Type B pancreatic cell (in vitro differentiated cells): ENCODE results near the gene RCBTB2. TPM values are rescaled to one million over a fixed set of nuclear protein-coding genes. Genes with fewer than 3 reads are reported as not detected.

Source experiments
- DNase-seq: peaks from one replicate; pipeline ENCODE4 v3.0.0; 2021; ENCODE audit warnings: mixed read lengths; ENCODE audit not compliant: unreplicated experiment; ENCODE audit errors: extremely low spot score
- H3K27ac Mint-ChIP-seq: 2 replicates; pipeline ENCODE4 v1.8.0; 2021; ENCODE audit warnings: mild to moderate bottlenecking, mixed read lengths
- H3K27me3 Mint-ChIP-seq: 2 replicates; pipeline ENCODE4 v1.8.0; 2021; ENCODE audit warnings: mixed read lengths
- H3K36me3 Mint-ChIP-seq: 2 replicates; pipeline ENCODE4 v1.8.0; 2021; ENCODE audit warnings: mixed read lengths
- H3K4me1 Mint-ChIP-seq: one replicate; pipeline ENCODE4 v1.8.0; 2021; ENCODE audit warnings: mixed read lengths; ENCODE audit not compliant: unreplicated experiment
- H3K4me3 Mint-ChIP-seq: 2 replicates; pipeline ENCODE4 v1.8.0; 2021; ENCODE audit warnings: mild to moderate bottlenecking, mixed read lengths
- H3K9me3 Mint-ChIP-seq: 2 replicates; pipeline ENCODE4 v1.8.0; 2021; ENCODE audit warnings: mixed read lengths
- CTCF ChIP-seq: fragments of 200-600 bp; sonication (generic); conservative IDR thresholded peaks from 2 replicates; pipeline ENCODE4 v1.5.0; 2021; ENCODE audit warnings: antibody characterized with exemption, mild to moderate bottlenecking
- total RNA-seq: library from RNA; stranded (reverse); gene quantifications from 2 replicates; pipeline ENCODE4 v1.2.1, GENCODE V29; 2021; ENCODE audit warnings: low replicate concordance

The RCBTB2 gene
- total RNA-seq, 1 donor from 2014 or later = 21.5 TPM

- TF ChIP-seq CTCF = no peak
- Mint-ChIP-seq H3K9me3 (no peaks in the 10 kb centered on the region), H3K27me3 (no peaks in the 10 kb centered on the region), H3K4me3 (no peak overlapping the region), H3K27ac (no peak overlapping the region), H3K36me3 (peaks cover 9% of the 10 kb centered on the region), H3K4me1 (peaks cover 3% of the 10 kb centered on the region)
- DNase-seq = no peak
Observed at GRCh38 chr13:48477191-48477855, 55.6 kb downstream of the RCBTB2 start.

GRCh38 chr13:48476686-48477085 is 56.2 kb downstream of the RCBTB2 start:
- peaks cover 3% of the 10 kb centered on the region for H3K4me1 Mint-ChIP-seq
- TF ChIP-seq CTCF = no peak
- H3K9me3 Mint-ChIP-seq = no peaks in the 10 kb centered on the region
- H3K27ac Mint-ChIP-seq = no peak overlapping the region
- H3K27me3 Mint-ChIP-seq = no peaks in the 10 kb centered on the region
- DNase-seq = no peak
- H3K36me3 Mint-ChIP-seq = peaks cover 12% of the 10 kb centered on the region
- H3K4me3 Mint-ChIP-seq = no peak overlapping the region

- DNase-seq = no peak
- Mint-ChIP-seq H3K27me3 (no peaks in the 10 kb centered on the region), H3K4me3 (no peak overlapping the region), H3K27ac (no peak overlapping the region), H3K9me3 (no peaks in the 10 kb centered on the region), H3K36me3 (peaks cover 13% of the 10 kb centered on the region), H3K4me1 (peaks cover 3% of the 10 kb centered on the region)
- TF ChIP-seq CTCF = no peak
Observed at GRCh38 chr13:48476215-48476614, 56.7 kb downstream of the RCBTB2 start.

- no peaks in the 10 kb centered on the region for H3K9me3 Mint-ChIP-seq
- H3K36me3 Mint-ChIP-seq = peaks cover 13% of the 10 kb centered on the region
- no peak overlapping the region for H3K4me3 Mint-ChIP-seq
- peaks cover 3% of the 10 kb centered on the region for H3K4me1 Mint-ChIP-seq
- H3K27me3 Mint-ChIP-seq = no peaks in the 10 kb centered on the region
- no peak for TF ChIP-seq CTCF
- no peak for DNase-seq
- no peak overlapping the region for H3K27ac Mint-ChIP-seq
Observed at GRCh38 chr13:48475230-48475629, 57.6 kb downstream of the RCBTB2 start.

- no peak overlapping the region for H3K27ac Mint-ChIP-seq
- H3K9me3 Mint-ChIP-seq = no peaks in the 10 kb centered on the region
- H3K36me3 Mint-ChIP-seq = peaks cover 35% of the 10 kb centered on the region
- H3K4me1 Mint-ChIP-seq = peaks cover 8% of the 10 kb centered on the region
- H3K4me3 Mint-ChIP-seq = no peak overlapping the region
- no peak for DNase-seq
- TF ChIP-seq CTCF = no peak
- no peaks in the 10 kb centered on the region for H3K27me3 Mint-ChIP-seq
Observed at GRCh38 chr13:48457578-48458242, 75.2 kb downstream of the RCBTB2 start.
